SHP77 (cell line): ENCODE results near the gene RELA.
"Not testable (repeated sequence)": the region's sequence is repeated elsewhere in the genome, so short reads cannot be mapped to it uniquely, and the experiment has no call there.

Experiments used
- DNase-seq, 2 experiments: peaks; one replicate each; lab custom pipeline; 2025; lab: John Stamatoyannopoulos, UW

Gene RELA

DNA sequence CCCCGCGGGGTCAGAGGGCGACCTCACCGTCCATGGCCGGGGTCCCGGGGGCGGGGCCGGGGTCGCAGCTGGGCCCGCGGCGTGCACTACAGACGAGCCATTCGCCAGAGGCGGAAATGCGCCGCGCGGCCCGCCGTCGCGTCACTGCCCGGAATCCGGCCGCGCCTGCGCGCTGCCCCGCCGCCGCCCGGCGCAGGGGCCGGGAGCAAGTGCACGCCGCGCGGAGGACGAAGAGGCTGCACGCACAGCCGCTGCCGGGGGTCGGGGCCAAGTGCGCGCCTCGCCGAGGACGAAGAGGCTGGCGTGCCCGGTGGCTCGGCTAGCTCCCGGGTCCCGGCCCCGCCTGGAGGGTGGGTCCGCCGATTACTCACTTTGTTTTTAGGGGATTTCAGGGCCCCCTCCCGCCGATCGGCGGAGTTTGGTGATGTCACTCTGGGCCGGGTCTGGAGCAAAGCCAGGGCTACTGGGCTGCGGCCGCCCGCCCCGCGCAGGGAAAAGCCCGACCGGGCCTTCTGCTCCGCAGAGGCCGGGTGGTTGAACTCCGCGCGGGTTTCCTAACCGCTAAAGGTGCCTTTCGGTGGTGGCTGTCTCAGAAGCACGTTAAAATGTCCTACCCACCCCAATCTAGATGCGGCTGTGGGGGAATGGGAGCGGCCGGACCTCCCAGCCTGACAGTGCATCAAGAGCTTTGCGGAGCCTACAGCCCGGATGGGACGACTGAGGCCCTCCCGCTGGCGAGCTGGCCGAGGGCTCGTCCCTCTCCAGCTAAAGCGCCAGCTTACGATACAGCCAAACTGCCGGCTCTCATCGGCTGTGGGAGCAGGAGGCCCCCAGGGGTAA, at the start of gene RELA:
RELA (minus strand) TSS at position 118 of the 840 bp plus-strand sequence; CDS start at position 34, 84 bp downstream.
- peak; percentile 75 to 90 for DNase-seq

DNA sequence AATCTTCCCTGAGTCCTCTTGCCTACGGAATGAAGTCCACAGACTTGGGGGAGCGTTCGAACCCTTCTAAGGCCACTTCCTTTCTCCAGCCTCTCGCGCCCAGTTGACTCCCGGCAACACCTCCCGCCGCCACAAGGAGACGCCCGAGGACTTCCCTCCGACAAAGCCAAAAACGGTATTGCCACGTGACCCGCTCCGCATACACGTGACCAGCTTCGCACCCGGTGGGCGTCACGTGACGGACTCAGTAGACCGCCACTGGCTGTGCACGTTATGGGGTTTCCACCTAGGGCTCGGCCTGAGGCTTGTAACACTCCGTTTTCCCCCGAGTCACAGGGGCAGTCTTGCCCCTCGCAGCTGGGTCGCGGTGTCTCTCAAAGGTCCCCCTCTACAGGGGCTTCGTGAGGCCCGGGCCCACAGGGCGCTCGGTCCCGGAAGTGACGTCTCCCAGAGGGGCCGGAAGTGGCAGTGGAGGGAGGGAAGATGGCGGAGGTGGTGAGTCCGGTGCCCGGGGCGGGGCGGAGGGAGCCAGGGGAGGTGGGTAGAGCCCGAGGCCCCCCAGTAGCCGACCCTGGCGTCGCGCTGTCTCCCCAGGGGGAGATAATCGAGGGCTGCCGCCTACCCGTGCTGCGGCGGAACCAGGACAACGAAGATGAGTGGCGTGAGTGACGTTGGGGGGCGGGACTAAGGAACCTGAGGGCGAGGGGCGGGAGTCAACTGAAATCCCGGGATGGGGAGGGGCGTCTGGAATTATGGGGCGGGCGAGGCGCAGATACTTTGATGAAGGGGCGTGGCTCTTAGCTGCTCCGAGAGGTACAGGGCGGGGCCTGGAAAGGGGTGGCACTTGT, 49.3 kb upstream of the RELA start, which contains the start of gene KAT5:
KAT5 (plus strand) TSS at position 468 of the 848 bp plus-strand sequence; CDS start at position 484, 16 bp downstream.
- peak; percentile 97 to 98 for DNase-seq

- DNase-seq = no peak
Observed at GRCh38 chr11:65710421-65710820, 47.7 kb upstream of the RELA start.

- DNase-seq = no peak
Observed at GRCh38 chr11:65709661-65710060, 46.9 kb upstream of the RELA start.

DNA sequence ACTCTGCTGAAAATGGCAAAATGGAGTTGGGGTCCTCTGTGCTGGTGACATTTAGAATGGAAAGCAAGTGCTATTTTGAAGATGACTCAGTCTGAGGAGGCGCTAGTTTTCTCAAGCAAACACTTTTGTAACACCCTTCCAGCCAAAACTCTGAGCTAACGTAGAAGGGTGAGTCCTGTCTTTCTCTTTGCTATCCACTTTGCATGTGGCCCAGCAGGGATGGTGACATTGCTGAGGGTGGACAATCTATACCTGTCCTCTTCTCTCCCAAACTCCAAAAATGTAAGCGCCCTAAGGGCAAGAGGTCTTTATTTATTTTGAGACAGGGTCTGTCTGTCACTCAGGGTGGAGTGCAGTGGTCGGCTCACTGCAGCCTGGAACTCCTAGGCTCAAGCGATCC, 45.7 kb upstream of the RELA start:
- DNase-seq = no peak

- DNase-seq = not testable (repeated sequence)
Observed at GRCh38 chr11:65707002-65707401, 44.3 kb upstream of the RELA start.

DNA sequence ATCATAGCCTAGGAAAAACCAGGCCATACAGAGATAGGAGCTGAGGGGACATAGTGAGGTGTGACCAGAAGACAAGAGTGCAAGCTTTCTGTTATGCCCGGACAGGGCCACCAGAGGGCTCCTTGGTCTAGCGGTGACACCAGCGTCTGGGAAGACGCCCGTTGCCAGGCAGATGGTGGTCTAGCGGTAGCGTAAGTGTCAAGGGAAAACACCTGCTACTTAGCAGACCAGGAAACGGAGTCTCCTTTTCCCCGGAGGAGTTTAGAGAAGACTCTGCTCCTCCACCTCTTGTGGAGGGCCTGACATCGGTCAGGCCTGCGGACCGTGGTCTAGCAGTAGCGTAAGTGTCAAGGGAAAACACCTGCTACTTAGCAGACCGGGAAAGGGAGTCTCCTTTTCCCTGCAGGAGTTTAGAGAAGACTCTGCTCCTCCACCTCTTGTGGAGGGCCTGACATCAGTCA, 43.6 kb upstream of the RELA start:
- peak; percentile 11 to 54 for DNase-seq

GRCh38 chr11:65703846-65704245, 41.1 kb upstream of the RELA start:
- no peak for DNase-seq

- no peak for DNase-seq
Observed at GRCh38 chr11:65701686-65702085, 39.0 kb upstream of the RELA start.

- no peak for DNase-seq
Observed at GRCh38 chr11:65700399-65700798, 37.7 kb upstream of the RELA start.

DNA sequence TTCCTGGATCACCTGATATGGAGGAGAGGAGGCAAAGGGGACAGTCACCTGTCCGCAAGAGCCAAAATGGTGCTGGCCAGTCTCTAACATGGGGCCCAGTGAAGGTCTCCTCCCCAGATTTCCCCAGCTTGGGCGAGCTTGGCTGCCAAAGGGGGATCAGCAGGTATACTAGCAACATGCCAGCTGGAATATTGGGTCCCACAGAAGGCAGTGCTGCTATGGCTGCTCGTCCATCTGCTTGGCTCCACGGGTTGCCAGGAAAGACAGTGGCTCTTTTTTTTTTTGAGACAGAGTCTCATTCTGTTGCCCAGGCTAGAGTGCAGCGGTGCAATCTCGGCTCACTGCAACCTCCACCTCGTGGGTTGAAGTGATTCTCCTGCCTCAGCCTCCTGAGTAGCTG, 36.6 kb upstream of the RELA start:
- DNase-seq = no peak

DNA sequence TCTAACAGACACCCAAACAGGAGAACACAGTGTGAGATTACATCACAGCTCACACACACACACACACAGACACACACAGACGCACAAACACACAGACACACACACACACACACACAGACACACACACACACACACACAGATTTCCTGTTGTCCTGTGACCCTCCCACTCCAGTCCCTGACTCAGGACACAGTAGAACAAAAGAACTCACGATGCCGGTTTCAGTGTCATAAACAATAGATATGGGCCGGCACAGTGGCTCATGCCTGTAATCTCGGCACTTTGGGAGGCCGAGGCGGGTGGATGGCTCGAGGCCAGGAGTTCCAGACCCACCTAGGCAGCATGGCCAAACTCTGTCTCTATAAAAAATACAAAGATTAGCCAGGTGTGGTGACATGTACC, 35.5 kb upstream of the RELA start:
- no peak for DNase-seq

GRCh38 chr11:65696802-65697552, 34.3 kb upstream of the RELA start:
- DNase-seq = no peak

- DNase-seq = peak; percentile 62 to 67
Observed at GRCh38 chr11:65695459-65696241, 32.9 kb upstream of the RELA start.

DNA sequence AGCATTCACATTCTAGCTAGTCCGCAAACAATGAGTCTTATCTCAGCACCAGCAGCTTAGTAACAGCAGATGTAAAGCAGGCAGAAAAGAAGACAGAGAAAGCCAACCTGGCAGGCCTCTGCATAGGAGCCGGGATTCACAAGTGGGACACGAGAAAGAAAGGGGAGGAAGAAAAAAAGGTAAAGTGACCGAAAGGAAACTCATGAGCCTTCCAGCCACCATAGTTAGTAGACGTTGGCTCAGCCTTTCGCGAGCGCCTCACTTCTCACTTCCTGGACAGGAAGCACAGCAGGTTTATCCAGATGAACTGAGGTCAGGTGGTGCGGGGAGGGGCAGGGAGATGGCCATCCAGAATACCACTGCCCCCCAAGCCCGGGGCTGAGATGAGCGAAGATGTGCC, 29.7 kb upstream of the RELA start:
- no peak for DNase-seq

- not testable (repeated sequence) for DNase-seq
Observed at GRCh38 chr11:65691847-65692246, 29.1 kb upstream of the RELA start.

GRCh38 chr11:65685981-65686380, 23.3 kb upstream of the RELA start:
- no peak for DNase-seq

DNA sequence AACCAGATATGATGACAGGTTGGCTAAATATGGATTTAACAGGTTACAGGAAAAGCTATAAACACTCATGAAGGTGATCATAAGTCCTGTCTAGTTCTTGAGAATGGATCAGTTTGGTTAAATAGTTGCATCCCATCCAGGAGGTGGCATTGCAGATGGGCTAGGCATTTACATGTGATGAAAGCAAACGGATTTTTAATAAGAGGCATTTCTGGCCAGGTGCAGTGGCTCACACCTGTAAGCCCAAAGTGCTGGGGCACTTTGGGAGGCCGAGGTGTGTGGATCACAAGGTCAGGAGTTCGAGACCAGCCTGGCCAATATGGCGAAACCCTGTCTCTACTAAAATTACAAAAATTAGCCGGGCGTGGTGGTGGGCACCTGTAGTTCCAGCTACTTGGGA, 20.8 kb upstream of the RELA start:
- not testable (repeated sequence) for DNase-seq

GRCh38 chr11:65680192-65680743, 17.6 kb upstream of the RELA start:
- DNase-seq = no peak

DNA sequence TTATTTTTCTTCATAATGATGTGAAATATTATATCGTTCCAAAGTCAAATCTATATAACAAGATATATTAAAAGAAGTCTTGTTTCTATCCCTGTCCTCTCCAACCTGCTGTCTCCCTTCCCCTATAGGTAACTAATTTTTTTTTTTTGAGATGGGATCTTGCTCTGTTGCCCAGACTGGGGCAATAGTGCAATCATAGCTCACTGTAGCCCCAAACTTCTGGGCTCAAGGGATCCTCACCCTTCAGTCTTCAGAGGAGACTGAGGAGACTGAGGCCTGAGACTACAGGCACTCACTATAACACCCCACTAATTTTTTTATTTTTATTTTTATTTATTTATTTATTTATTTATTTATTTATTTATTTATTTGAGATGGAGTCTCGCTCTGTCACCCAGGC, 10.3 kb upstream of the RELA start:
- DNase-seq = no peak
